ENCODE measurements around the gene GNAQ.

DNA sequence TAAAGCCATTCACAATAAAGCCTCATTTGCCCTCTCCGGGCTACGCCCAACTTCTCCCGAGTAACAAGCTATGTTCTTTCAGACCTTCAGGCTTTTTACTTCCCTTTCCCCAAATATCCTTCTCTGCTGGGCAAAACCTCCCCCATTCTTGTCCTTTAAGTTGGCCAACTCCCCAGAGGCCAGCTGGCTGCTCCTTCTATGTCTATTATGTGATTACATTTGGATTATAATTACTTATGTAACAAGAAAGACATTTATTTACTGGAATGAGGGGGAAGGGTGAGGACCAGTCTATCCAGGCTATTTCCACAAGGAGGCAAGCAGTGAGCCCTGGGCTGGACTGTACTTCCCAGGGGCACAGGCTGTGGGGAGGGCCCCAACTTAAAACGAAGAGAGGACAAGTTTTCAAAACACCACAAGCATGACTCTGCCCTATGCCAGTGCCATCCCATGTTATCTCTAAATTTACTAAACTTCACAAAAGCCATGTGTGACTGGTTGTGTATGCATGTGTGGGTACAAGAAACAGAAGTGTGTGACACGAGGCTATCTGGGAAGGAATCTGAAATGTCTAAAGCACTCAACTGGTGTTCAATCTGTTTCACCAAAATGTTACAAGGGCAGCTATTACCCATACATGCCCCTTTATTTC, 84.5 kb downstream of the GNAQ start:
- TF ChIP-seq ATF1 (CRISPR knock-in tag; IDR thresholded peaks at IDR 0.05) (no peak), FOXK1 (CRISPR knock-in tag; IDR thresholded peaks at IDR 0.05) (no peak), NR3C1 (CRISPR knock-in tag; conservative IDR thresholded peaks at IDR 0.05; ENCODE audit: low read depth) (no peak), JUN (CRISPR knock-in tag; IDR thresholded peaks at IDR 0.05) (no peak), SP1 (CRISPR knock-in tag; conservative IDR thresholded peaks at IDR 0.05) (no peak)
- TF ChIP-seq, protein P1, sequence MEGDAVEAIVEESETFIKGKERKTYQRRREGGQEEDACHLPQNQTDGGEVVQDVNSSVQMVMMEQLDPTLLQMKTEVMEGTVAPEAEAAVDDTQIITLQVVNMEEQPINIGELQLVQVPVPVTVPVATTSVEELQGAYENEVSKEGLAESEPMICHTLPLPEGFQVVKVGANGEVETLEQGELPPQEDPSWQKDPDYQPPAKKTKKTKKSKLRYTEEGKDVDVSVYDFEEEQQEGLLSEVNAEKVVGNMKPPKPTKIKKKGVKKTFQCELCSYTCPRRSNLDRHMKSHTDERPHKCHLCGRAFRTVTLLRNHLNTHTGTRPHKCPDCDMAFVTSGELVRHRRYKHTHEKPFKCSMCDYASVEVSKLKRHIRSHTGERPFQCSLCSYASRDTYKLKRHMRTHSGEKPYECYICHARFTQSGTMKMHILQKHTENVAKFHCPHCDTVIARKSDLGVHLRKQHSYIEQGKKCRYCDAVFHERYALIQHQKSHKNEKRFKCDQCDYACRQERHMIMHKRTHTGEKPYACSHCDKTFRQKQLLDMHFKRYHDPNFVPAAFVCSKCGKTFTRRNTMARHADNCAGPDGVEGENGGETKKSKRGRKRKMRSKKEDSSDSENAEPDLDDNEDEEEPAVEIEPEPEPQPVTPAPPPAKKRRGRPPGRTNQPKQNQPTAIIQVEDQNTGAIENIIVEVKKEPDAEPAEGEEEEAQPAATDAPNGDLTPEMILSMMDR (IDR thresholded peaks at IDR 0.05) = no peak
- TF ChIP-seq, protein P2, sequence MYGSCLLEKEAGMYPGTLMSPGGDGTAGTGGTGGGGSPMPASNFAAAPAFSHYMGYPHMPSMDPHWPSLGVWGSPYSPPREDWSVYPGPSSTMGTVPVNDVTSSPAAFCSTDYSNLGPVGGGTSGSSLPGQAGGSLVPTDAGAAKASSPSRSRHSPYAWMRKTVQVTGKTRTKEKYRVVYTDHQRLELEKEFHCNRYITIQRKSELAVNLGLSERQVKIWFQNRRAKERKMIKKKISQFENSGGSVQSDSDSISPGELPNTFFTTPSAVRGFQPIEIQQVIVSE (CRISPR knock-in tag; IDR thresholded peaks at IDR 0.05; ENCODE audit: borderline replicate concordance) = no peak
- TF ChIP-seq, protein P3, sequence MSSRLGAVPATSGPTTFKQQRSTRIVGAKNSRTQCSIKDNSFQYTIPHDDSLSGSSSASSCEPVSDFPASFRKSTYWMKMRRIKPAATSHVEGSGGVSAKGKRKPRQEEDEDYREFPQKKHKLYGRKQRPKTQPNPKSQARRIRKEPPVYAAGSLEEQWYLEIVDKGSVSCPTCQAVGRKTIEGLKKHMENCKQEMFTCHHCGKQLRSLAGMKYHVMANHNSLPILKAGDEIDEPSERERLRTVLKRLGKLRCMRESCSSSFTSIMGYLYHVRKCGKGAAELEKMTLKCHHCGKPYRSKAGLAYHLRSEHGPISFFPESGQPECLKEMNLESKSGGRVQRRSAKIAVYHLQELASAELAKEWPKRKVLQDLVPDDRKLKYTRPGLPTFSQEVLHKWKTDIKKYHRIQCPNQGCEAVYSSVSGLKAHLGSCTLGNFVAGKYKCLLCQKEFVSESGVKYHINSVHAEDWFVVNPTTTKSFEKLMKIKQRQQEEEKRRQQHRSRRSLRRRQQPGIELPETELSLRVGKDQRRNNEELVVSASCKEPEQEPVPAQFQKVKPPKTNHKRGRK (CRISPR knock-in tag; IDR thresholded peaks at IDR 0.05; ENCODE audit: borderline replicate concordance) = no peak
- TF ChIP-seq, protein P4, sequence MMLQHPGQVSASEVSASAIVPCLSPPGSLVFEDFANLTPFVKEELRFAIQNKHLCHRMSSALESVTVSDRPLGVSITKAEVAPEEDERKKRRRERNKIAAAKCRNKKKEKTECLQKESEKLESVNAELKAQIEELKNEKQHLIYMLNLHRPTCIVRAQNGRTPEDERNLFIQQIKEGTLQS (CRISPR knock-in tag; conservative IDR thresholded peaks at IDR 0.05) = no peak
- TF ChIP-seq, protein P5, sequence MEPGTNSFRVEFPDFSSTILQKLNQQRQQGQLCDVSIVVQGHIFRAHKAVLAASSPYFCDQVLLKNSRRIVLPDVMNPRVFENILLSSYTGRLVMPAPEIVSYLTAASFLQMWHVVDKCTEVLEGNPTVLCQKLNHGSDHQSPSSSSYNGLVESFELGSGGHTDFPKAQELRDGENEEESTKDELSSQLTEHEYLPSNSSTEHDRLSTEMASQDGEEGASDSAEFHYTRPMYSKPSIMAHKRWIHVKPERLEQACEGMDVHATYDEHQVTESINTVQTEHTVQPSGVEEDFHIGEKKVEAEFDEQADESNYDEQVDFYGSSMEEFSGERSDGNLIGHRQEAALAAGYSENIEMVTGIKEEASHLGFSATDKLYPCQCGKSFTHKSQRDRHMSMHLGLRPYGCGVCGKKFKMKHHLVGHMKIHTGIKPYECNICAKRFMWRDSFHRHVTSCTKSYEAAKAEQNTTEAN (CRISPR knock-in tag; IDR thresholded peaks at IDR 0.05) = no peak
- TF ChIP-seq, protein P6, sequence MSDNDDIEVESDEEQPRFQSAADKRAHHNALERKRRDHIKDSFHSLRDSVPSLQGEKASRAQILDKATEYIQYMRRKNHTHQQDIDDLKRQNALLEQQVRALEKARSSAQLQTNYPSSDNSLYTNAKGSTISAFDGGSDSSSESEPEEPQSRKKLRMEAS (CRISPR knock-in tag; IDR thresholded peaks at IDR 0.05) = no peak
- TF ChIP-seq, protein P7, sequence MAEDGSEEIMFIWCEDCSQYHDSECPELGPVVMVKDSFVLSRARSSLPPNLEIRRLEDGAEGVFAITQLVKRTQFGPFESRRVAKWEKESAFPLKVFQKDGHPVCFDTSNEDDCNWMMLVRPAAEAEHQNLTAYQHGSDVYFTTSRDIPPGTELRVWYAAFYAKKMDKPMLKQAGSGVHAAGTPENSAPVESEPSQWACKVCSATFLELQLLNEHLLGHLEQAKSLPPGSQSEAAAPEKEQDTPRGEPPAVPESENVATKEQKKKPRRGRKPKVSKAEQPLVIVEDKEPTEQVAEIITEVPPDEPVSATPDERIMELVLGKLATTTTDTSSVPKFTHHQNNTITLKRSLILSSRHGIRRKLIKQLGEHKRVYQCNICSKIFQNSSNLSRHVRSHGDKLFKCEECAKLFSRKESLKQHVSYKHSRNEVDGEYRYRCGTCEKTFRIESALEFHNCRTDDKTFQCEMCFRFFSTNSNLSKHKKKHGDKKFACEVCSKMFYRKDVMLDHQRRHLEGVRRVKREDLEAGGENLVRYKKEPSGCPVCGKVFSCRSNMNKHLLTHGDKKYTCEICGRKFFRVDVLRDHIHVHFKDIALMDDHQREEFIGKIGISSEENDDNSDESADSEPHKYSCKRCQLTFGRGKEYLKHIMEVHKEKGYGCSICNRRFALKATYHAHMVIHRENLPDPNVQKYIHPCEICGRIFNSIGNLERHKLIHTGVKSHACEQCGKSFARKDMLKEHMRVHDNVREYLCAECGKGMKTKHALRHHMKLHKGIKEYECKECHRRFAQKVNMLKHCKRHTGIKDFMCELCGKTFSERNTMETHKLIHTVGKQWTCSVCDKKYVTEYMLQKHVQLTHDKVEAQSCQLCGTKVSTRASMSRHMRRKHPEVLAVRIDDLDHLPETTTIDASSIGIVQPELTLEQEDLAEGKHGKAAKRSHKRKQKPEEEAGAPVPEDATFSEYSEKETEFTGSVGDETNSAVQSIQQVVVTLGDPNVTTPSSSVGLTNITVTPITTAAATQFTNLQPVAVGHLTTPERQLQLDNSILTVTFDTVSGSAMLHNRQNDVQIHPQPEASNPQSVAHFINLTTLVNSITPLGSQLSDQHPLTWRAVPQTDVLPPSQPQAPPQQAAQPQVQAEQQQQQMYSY (CRISPR knock-in tag; IDR thresholded peaks at IDR 0.05) = no peak
- TF ChIP-seq, protein P8, sequence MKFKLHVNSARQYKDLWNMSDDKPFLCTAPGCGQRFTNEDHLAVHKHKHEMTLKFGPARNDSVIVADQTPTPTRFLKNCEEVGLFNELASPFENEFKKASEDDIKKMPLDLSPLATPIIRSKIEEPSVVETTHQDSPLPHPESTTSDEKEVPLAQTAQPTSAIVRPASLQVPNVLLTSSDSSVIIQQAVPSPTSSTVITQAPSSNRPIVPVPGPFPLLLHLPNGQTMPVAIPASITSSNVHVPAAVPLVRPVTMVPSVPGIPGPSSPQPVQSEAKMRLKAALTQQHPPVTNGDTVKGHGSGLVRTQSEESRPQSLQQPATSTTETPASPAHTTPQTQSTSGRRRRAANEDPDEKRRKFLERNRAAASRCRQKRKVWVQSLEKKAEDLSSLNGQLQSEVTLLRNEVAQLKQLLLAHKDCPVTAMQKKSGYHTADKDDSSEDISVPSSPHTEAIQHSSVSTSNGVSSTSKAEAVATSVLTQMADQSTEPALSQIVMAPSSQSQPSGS (CRISPR knock-in tag; IDR thresholded peaks at IDR 0.05; ENCODE audit: borderline replicate concordance, low read depth) = no peak
- TF ChIP-seq, protein P9, sequence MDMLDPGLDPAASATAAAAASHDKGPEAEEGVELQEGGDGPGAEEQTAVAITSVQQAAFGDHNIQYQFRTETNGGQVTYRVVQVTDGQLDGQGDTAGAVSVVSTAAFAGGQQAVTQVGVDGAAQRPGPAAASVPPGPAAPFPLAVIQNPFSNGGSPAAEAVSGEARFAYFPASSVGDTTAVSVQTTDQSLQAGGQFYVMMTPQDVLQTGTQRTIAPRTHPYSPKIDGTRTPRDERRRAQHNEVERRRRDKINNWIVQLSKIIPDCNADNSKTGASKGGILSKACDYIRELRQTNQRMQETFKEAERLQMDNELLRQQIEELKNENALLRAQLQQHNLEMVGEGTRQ (CRISPR knock-in tag; IDR thresholded peaks at IDR 0.05) = no peak

Data from WTC11 (cell line).